ENCODE measurements around the gene IL22.

The IL22 gene

DNA sequence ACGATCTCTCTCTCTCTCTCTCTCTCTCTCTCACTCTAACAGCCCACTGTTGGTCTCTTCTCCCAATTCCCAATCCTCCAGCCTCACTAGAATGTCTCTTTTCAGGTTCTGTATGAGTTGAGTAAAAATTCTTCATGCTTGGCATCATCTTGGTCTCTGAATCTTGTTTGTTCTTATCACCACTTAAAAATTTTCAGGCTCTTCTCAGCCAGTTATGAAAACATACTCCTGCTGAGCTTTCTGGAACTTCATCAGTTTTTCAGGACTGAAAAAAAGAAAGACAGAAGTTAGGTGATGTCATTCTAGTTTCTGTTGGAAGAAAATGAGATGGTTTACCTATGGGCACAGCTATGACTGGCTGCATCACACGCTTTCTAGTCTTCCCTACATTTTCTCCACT lies 11.5 kb upstream of the IL22 start:
- no peaks in the 10 kb centered on the region for H3K9me3 ChIP-seq (ENCODE audit: control insufficient read depth, low read length)
- no peaks in the 10 kb centered on the region for H3K4me1 ChIP-seq (ENCODE audit: control insufficient read depth, insufficient read depth, low read length, poor library complexity, severe bottlenecking)
- H3K4me3 ChIP-seq (ENCODE audit: insufficient read depth, low read depth, low read length, poor library complexity, severe bottlenecking) = no peak overlapping the region
- H3K36me3 ChIP-seq (ENCODE audit: control insufficient read depth, insufficient read depth, low read length) = no peaks in the 10 kb centered on the region
- no peak for DNase-seq
- H3K27ac ChIP-seq (ENCODE audit: insufficient read depth, low read length, poor library complexity, severe bottlenecking) = no peak overlapping the region
- H3K27me3 ChIP-seq (replicated peaks; ENCODE audit: control insufficient read depth, insufficient read depth, low read length, poor library complexity, severe bottlenecking) = no peaks in the 10 kb centered on the region

DNA sequence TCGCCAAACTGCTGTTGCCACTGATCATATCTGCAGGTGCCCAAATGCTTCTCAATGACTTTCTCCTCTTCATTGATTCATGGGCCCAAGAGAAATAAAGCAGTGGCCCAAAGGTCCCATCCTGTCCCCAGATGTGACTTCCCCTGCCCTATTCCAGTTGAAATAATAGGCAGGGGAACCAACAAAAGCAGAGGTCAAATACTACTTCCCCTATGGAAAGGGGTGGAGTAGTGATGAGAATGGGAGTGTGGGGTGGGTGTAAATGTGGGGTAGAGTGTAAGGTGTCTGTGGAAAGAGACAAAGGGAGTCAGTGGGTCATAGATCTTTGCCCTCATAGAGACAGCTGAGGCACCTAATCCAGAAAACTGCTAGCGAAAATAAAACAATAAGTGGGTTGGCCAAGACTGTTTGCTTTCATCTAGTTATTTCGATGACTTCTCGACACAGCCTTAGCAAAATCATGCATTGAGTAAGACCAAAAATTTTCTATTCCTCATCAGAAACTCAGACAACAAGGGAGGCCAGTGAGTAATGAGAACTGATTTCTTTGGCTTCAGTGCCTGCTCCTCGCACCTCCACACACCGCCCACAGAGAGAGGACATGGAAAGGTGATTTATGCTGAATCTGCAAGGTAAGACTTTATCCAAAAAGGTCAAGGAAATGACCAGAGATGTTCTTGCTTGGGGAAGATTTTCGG lies 10.9 kb upstream of the IL22 start:
- no peaks in the 10 kb centered on the region for H3K4me1 ChIP-seq (ENCODE audit: control insufficient read depth, insufficient read depth, low read length, poor library complexity, severe bottlenecking)
- no peak for DNase-seq
- H3K9me3 ChIP-seq (ENCODE audit: control insufficient read depth, low read length) = no peaks in the 10 kb centered on the region
- no peaks in the 10 kb centered on the region for H3K36me3 ChIP-seq (ENCODE audit: control insufficient read depth, insufficient read depth, low read length)
- H3K4me3 ChIP-seq (ENCODE audit: insufficient read depth, low read depth, low read length, poor library complexity, severe bottlenecking) = no peak overlapping the region
- no peaks in the 10 kb centered on the region for H3K27me3 ChIP-seq (replicated peaks; ENCODE audit: control insufficient read depth, insufficient read depth, low read length, poor library complexity, severe bottlenecking)
- no peak overlapping the region for H3K27ac ChIP-seq (ENCODE audit: insufficient read depth, low read length, poor library complexity, severe bottlenecking)

DNA sequence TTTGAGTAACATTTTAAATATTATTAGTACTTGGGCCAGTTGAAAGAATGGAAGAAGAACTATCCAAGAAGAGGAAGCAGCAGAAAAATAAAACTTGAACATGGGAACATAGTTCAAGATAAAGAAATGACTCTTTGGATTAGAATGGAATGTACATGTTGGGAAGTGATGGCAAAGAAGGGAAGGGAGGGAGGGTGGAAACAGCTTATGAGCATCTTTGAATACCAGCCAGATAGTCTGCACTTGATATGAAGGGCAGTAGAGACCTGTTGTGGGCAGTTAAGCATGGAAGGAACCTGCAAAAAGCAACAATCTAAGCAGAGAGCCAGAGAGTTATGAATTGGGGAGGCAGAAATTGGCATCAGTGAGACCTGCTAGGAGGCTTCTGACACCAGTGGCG lies 10.0 kb upstream of the IL22 start:
- no peaks in the 10 kb centered on the region for H3K27me3 ChIP-seq (replicated peaks; ENCODE audit: control insufficient read depth, insufficient read depth, low read length, poor library complexity, severe bottlenecking)
- DNase-seq = no peak
- H3K36me3 ChIP-seq (ENCODE audit: control insufficient read depth, insufficient read depth, low read length) = no peaks in the 10 kb centered on the region
- no peaks in the 10 kb centered on the region for H3K4me1 ChIP-seq (ENCODE audit: control insufficient read depth, insufficient read depth, low read length, poor library complexity, severe bottlenecking)
- H3K27ac ChIP-seq (ENCODE audit: insufficient read depth, low read length, poor library complexity, severe bottlenecking) = no peak overlapping the region
- H3K4me3 ChIP-seq (ENCODE audit: insufficient read depth, low read depth, low read length, poor library complexity, severe bottlenecking) = no peak overlapping the region
- H3K9me3 ChIP-seq (ENCODE audit: control insufficient read depth, low read length) = no peaks in the 10 kb centered on the region

DNA sequence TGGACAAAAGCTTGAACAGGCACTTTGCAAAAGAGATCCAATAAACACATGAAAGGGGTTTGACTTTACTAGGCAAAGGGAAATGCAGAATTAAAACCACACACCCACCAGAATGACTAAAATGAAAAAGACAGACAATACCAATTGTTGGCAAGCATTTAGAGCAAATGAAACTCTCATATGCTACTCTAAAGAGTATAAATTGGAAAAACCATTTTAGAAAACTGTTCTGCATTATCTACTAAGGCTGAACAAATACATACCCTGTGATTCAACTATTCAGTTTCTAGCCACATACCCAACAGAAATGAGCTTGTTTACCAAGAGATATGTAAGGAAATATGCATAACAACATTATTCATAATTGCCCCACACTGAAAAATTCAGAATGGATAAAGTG lies 8.5 kb upstream of the IL22 start:
- H3K36me3 ChIP-seq (ENCODE audit: control insufficient read depth, insufficient read depth, low read length) = no peaks in the 10 kb centered on the region
- H3K4me3 ChIP-seq (ENCODE audit: insufficient read depth, low read depth, low read length, poor library complexity, severe bottlenecking) = no peak overlapping the region
- no peaks in the 10 kb centered on the region for H3K4me1 ChIP-seq (ENCODE audit: control insufficient read depth, insufficient read depth, low read length, poor library complexity, severe bottlenecking)
- DNase-seq = no peak
- H3K9me3 ChIP-seq (ENCODE audit: control insufficient read depth, low read length) = no peaks in the 10 kb centered on the region
- no peak overlapping the region for H3K27ac ChIP-seq (ENCODE audit: insufficient read depth, low read length, poor library complexity, severe bottlenecking)
- H3K27me3 ChIP-seq (replicated peaks; ENCODE audit: control insufficient read depth, insufficient read depth, low read length, poor library complexity, severe bottlenecking) = no peaks in the 10 kb centered on the region

DNA sequence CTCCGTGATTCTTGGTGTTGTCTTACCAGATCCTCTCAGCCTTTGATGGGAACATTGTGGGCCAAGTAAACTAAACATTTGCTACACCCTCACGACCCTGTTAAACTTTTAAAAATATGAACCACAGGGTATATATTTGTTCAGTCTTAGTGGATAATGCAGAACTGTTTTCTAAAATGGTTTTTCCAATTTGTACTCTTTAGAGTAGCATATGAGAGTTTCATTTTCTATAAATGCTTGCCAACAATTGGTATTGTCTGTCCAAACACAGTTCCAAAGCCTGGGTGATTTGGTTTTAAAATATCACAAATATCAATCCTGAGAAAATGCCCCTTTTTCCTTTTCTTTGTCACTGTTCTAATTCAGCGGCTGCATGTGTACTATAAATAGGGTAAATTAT lies 6.7 kb upstream of the IL22 start:
- no peaks in the 10 kb centered on the region for H3K27me3 ChIP-seq (replicated peaks; ENCODE audit: control insufficient read depth, insufficient read depth, low read length, poor library complexity, severe bottlenecking)
- no peak overlapping the region for H3K27ac ChIP-seq (ENCODE audit: insufficient read depth, low read length, poor library complexity, severe bottlenecking)
- no peaks in the 10 kb centered on the region for H3K36me3 ChIP-seq (ENCODE audit: control insufficient read depth, insufficient read depth, low read length)
- no peaks in the 10 kb centered on the region for H3K4me1 ChIP-seq (ENCODE audit: control insufficient read depth, insufficient read depth, low read length, poor library complexity, severe bottlenecking)
- DNase-seq = no peak
- H3K9me3 ChIP-seq (ENCODE audit: control insufficient read depth, low read length) = no peaks in the 10 kb centered on the region
- no peak overlapping the region for H3K4me3 ChIP-seq (ENCODE audit: insufficient read depth, low read depth, low read length, poor library complexity, severe bottlenecking)

DNA sequence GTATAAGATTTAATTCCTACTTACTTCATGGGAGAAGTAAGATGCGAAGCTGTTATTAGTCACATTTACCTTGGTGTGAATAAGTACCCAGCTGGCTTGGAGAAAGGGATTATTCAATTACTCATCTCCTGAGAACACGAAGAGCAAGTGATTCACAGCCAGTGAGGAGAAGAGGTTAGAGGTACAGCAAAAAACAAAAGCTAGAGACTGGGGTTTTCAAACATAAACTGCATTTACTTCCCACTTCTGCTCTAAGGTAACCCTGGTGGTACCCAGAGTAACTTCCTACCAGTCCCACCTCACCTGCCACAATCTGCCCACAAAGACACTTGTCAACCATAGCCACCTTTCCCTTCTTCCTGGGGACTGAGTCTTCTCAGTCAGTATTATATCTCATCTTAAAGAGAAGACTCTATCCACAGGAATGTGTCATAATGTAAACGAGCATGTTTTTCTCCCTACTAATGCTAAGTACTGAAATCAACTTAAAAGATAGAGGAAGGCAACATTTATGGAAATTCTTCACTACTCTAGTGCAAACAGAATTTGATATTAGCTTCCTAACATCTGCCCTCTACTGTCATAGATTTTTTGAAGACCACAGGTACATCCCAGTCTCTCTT lies 6.0 kb upstream of the IL22 start:
- H3K9me3 ChIP-seq (ENCODE audit: control insufficient read depth, low read length) = no peaks in the 10 kb centered on the region
- no peak for DNase-seq
- H3K27ac ChIP-seq (ENCODE audit: insufficient read depth, low read length, poor library complexity, severe bottlenecking) = no peak overlapping the region
- H3K36me3 ChIP-seq (ENCODE audit: control insufficient read depth, insufficient read depth, low read length) = no peaks in the 10 kb centered on the region
- no peak overlapping the region for H3K4me3 ChIP-seq (ENCODE audit: insufficient read depth, low read depth, low read length, poor library complexity, severe bottlenecking)
- H3K4me1 ChIP-seq (ENCODE audit: control insufficient read depth, insufficient read depth, low read length, poor library complexity, severe bottlenecking) = no peaks in the 10 kb centered on the region
- H3K27me3 ChIP-seq (replicated peaks; ENCODE audit: control insufficient read depth, insufficient read depth, low read length, poor library complexity, severe bottlenecking) = no peaks in the 10 kb centered on the region

DNA sequence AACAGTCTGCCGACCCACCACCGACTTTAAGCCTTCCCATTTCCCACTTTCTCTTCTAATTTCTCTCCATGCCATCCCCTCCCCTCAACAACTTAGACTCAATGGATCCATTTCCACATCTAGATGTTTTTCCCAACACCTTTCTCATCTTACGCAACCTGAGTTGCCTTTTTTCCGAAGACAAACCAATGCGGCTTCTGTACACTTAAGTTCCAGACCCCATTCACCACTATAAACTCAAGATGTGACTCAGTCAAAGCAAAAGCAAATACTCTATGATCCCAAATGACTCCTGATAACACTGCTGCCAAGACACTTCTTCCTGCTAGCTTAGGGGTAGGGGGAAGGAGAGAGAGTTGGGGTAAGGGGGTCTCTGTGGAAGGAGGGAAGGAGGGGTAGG lies 1.3 kb downstream of the IL22 start:
- Histone ChIP-seq H3K27me3 (replicated peaks; ENCODE audit: control insufficient read depth, insufficient read depth, low read length, poor library complexity, severe bottlenecking) (no peaks in the 10 kb centered on the region), H3K4me1 (ENCODE audit: control insufficient read depth, insufficient read depth, low read length, poor library complexity, severe bottlenecking) (no peaks in the 10 kb centered on the region), H3K36me3 (ENCODE audit: control insufficient read depth, insufficient read depth, low read length) (no peaks in the 10 kb centered on the region), H3K4me3 (ENCODE audit: insufficient read depth, low read depth, low read length, poor library complexity, severe bottlenecking) (no peak overlapping the region), H3K9me3 (ENCODE audit: control insufficient read depth, low read length) (no peaks in the 10 kb centered on the region), H3K27ac (ENCODE audit: insufficient read depth, low read length, poor library complexity, severe bottlenecking) (no peak overlapping the region)
- no peak for DNase-seq

DNA sequence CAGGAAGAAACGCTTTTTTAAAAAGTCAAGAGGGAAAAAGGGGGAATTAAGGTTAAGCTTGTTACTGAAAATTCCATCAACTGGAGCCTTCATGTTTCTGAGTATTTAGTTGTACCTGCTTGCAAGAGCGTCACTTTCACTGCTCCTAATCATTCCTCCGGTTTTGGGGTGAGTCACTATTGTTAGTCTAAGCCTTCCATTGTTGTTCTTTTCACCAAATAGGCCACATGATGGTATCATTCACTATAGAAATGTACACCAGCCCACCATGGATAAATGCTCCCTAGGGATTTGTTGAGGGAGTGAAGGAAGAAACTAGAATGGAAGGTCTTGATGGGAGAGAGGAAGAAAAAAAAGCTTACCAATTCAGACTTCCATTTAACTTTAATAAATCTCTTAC lies 3.0 kb downstream of the IL22 start:
- H3K9me3 ChIP-seq (ENCODE audit: control insufficient read depth, low read length) = no peaks in the 10 kb centered on the region
- H3K4me3 ChIP-seq (ENCODE audit: insufficient read depth, low read depth, low read length, poor library complexity, severe bottlenecking) = no peak overlapping the region
- no peaks in the 10 kb centered on the region for H3K36me3 ChIP-seq (ENCODE audit: control insufficient read depth, insufficient read depth, low read length)
- DNase-seq = no peak
- no peaks in the 10 kb centered on the region for H3K4me1 ChIP-seq (ENCODE audit: control insufficient read depth, insufficient read depth, low read length, poor library complexity, severe bottlenecking)
- no peak overlapping the region for H3K27ac ChIP-seq (ENCODE audit: insufficient read depth, low read length, poor library complexity, severe bottlenecking)
- H3K27me3 ChIP-seq (replicated peaks; ENCODE audit: control insufficient read depth, insufficient read depth, low read length, poor library complexity, severe bottlenecking) = no peaks in the 10 kb centered on the region

DNA sequence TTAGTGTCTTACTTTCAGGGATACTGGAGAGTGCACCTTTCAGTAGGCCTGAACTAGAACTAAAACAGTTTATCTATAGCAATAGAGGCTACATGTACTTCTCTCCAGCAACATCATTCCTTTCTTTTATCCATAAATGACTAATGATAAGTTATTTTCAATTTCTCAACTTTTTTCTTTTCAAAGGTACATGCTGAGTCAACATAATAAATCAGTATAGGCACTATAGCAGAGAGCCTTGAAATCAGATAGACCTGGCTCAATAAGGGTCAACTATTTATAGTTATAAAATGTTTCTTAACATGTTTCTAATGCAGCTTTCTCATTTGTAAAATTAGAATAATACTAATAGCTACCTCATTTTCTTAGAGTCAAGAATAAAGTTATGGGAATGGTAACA lies 5.6 kb downstream of the IL22 start:
- Histone ChIP-seq H3K4me3 (ENCODE audit: insufficient read depth, low read depth, low read length, poor library complexity, severe bottlenecking) (no peak overlapping the region), H3K4me1 (ENCODE audit: control insufficient read depth, insufficient read depth, low read length, poor library complexity, severe bottlenecking) (no peaks in the 10 kb centered on the region), H3K27me3 (replicated peaks; ENCODE audit: control insufficient read depth, insufficient read depth, low read length, poor library complexity, severe bottlenecking) (no peaks in the 10 kb centered on the region), H3K9me3 (ENCODE audit: control insufficient read depth, low read length) (no peaks in the 10 kb centered on the region), H3K27ac (ENCODE audit: insufficient read depth, low read length, poor library complexity, severe bottlenecking) (no peak overlapping the region), H3K36me3 (ENCODE audit: control insufficient read depth, insufficient read depth, low read length) (no peaks in the 10 kb centered on the region)
- DNase-seq = no peak

DNA sequence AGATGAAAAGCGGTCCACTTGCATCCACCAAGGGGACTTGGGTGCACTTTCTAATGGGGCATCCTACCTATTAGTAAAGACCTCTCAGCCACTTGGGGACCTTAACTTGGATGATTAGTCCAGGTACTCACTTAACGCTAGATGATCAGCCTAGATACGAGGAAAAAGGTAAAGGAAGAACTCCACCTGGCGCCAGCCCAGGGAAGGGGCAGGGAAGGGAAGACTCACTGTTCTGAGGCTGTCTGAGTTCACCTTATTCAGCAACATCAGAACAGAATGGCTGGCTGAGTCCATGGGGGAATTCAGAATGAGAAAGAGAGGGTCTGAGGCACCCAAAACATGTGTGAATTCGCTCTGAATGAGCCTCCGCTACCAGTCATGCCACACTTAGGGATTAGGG lies 7.1 kb downstream of the IL22 start:
- Histone ChIP-seq H3K9me3 (ENCODE audit: control insufficient read depth, low read length) (no peaks in the 10 kb centered on the region), H3K4me3 (ENCODE audit: insufficient read depth, low read depth, low read length, poor library complexity, severe bottlenecking) (no peak overlapping the region), H3K4me1 (ENCODE audit: control insufficient read depth, insufficient read depth, low read length, poor library complexity, severe bottlenecking) (no peaks in the 10 kb centered on the region), H3K27ac (ENCODE audit: insufficient read depth, low read length, poor library complexity, severe bottlenecking) (no peak overlapping the region), H3K36me3 (ENCODE audit: control insufficient read depth, insufficient read depth, low read length) (no peaks in the 10 kb centered on the region), H3K27me3 (replicated peaks; ENCODE audit: control insufficient read depth, insufficient read depth, low read length, poor library complexity, severe bottlenecking) (no peaks in the 10 kb centered on the region)
- DNase-seq = no peak
